GM18519 (cell line): ENCODE results near the gene AFF3.
A peak's percentile ranks its signal among the peaks of the same experiment; 100 is the strongest.
"Not testable (repeated sequence)": the region's sequence is repeated elsewhere in the genome, so short reads cannot be mapped to it uniquely, and the experiment has no call there.

Experiments used
- ATAC-seq: cut with Tn5 transposase; IDR thresholded peaks from one replicate; pipeline ENCODE4 v1.9.1; 2021; ENCODE audit warnings: mild to moderate bottlenecking, moderate library complexity; ENCODE audit not compliant: unreplicated experiment, low FRiP score

Gene AFF3

DNA sequence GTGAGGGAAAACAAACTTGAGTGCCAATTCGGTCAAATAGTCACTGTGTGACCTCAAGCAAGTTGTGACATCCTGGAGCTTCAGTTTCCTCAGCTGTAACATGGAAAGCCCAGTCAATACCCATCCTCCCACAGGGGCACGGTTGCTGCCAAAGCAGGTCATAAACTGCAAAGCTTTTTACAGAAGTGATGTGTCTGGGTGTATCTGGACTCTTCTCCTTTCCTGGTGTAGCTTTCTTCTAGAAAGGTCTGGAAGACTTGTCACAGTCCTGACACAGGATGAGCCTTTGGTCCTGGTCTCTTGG lies 4.2 kb upstream of the AFF3 start:
- no peak for ATAC-seq

DNA sequence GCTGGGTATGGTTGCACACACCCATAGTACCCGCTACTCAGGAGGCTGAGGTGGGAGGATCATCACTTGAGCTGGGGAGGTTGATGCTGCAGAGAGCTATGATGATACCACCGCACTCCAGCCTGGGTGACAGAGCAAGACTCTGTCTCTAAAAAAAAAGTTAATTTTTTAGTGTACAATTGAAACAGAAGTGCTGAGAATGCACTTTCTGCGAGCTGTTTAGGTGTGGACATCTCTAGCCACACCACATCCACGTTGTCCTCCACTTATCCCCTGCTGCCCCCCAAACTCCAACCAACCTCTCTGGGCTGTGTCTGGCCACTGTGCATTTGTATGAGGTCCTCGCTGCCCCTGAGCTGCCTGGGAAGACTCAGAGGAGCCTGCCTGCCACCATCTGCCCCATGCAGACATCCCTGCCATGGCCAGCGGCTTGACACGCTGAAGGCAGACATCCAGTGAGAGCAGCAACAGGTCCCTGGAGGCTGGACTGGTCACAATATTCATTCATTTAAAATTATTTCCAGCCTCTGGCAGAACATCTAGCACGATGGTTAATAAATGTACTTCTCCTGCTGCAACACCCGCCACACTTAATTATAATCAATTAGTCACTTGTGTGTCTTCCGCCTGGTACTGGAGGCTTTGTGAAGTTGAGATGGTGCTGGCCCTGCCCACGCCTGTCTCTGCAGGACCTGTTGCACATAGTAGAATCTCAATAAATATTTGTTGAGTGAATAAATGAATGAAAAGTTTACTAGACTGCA lies 3.7 kb upstream of the AFF3 start:
- no peak for ATAC-seq

DNA sequence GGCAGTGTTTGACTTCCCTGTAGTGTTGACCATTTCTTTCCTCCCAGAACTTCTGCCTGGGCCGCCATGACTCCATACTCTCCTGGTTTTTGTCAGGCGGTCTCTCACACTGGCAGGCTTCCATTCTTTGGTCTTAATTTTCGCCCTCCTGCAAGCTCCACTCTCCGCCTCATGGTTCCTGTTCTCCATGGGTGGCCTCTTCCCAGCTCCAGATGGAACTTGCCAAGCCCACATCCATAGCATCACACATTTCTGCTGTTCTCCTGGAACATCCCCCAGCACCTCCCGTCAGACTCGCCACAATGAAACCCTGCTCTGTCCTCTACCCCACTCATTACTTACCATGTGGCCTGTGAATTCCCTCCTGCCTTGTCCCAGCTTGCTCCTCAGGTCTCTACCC lies 896 bp upstream of the AFF3 start:
- ATAC-seq = no peak

DNA sequence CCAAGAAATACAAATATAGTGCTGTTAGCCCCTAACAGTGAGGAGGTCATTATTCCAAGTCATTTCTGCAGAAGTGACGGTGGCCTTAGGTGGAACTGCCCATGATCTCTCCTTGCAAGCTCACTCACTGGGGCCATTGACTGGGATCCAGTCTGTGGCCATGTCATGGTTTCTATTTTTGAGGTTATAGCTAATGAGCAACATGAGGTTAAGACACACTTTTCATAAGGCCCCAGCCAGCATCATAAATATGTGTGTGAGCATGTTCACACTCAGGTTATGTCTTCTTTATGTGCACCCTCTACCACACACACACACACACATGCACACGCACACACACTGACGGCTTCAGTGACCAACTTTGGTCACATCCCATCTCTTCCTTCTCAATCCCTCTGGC lies 484 bp downstream of the AFF3 start:
- ATAC-seq = no peak

DNA sequence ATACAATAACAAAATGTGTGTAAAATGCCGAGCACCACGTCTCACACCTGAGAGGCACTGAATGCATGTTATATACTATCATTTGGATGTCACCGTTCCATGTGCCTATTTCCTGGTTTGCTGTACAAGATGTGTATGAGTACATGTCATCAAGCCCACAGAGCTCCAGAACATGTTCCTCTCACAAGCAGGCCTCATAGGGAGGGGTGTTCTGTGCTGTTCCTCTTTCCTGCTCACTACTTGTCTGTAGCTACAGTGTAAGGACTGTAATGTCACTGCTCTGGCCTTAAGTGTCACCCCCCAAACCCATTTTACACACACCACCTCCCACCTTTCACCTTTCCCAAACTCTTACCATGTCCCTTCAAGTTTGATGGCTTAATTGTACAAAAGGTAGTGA lies 1.8 kb downstream of the AFF3 start:
- ATAC-seq = no peak

DNA sequence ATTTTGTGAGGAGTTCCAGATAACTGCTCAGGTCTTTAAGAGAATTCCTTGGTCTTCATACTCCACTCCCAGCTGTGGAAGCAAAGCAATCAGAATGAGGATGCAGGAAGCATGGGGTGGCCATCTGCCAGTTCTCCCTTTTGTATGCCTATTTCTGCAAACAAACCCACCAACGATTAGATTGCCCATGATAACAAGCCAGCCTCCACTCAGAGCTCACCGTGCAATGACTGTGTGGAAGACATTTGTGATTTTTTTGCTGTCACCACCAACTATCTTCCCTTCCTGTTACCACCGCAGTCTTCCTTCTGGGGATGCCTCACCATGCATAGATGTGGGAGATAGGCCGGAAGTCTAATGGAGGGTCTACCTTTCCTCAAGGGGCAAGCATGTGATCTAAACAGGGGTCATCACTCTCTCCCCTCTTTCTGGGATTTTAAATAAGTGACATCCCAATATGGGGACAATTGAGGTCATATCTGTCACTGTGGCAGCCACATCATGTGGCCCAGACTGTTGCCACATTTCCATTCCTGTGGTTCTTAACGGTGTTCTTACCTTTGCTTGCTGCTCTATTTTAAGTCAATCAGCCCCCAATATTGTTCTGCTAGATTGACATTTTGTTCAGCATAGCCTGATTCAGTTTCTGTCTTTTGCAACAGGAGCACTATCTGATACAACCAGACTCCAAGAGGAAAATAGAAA lies 4.4 kb downstream of the AFF3 start:
- ATAC-seq = no peak

DNA sequence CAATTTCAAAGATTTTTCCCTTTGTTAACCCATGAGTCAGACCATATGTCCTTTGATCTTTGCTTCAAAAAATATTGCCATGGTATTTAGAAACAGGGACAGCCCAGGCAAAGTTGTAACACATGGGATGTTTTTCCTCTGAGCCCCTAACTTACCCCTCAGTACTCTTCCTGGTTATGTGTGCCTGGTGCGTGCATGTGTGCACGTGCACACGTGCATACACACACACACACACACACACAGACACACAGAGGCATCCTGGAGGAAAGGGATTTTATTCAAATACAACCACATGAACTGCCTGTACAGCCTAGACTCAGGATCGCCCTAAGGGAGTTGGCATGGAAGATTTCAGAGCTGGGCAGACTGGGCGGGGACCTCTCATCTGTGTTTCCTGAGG lies 5.1 kb downstream of the AFF3 start:
- ATAC-seq = no peak

DNA sequence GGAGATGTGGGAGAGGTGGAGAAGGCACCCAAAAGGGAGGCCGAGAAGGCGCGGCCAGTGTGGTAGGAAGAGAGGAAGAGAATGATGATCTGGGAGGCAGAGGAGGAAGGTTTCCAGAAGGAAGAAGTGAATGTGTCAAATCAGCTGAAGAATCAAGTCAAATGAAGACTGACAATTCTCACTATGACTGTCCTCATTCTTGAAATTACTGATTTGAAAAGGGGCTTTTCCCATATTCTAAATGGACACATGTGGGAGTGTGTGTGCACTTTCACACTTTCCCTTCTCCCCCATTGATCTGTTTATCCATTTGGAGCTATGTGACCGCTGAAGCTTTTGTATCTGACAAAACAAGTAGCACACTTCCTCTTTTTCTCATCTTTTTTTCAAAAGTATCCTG lies 6.1 kb downstream of the AFF3 start:
- no peak for ATAC-seq

DNA sequence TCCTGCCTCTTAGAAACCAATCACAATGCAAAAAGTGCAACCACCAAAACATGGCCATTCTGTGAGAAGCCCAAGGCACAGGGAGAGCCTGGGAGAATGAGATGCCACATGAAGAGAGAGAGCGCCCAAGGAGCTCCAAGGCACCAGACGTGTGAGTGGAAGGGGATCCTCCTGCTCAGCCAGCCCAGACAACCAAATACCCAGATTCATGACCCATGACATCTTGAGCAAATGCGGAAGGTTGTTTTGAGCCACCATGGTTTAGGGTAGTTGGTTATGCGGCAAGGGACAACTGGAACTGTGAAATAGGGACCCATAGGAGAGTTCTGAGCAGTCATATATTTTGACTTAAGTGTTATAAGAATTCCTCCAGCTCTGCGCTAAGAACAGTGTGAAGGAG lies 7.0 kb downstream of the AFF3 start:
- ATAC-seq = no peak

DNA sequence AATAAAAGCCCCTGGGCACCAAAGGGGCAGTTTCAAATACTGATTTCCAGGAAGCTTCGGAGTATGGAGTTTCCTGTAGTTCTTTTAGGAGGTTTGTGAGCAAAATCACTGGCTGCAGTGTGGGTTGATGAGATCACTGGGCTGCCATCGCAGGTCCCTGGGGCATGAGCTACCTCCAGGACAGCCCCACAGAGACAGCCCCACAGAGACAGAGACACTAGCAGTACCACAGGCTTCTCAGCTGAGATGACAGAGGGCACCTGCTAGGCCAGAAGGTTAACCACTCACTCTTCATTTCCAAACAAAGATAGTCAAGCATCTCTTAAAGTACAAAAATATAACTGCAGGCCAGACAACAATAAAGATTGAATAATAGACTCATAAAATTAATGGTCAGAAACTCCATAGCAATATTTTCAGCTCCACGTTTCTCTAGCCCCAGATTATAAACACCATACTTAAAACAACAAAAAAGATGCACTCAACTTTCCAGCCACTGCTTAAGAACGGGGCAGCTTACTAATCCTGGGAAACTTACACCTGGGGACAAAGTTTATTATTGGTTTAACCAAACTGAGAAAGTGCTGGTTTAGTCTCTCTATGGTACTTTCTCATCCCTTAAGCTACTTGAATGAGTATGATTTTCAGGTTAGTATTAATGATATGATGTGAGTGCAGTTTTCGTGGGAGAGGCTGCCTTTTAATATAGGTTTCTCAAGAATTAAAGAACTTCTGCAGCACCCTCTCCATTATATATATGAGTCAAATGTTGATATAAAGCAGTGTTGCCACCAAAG lies 11.6 kb downstream of the AFF3 start:
- ATAC-seq = no peak

DNA sequence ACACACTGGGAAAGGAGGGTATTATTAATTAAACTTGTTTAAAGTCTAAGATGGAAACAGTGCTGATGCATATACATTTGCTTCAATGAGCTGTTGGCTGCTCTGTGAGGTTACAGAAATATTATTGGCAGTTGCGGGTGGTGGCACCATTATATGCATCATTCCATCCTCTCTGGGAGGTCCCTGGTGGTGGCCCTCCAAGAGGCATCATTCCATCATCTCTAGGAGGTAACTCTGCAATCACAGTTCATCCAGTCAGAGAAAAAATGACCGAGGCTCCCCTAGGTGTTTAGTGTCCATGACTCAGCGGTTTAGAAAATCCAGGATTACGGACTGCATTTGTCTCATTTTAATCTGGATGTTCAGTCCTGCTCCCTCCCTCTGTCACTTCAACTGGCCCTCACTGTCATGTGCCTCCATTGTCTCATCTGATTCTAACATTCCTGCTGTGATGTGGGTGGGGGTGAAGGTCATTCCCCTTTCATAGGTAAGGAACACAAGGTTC lies 15.4 kb downstream of the AFF3 start:
- no peak for ATAC-seq

DNA sequence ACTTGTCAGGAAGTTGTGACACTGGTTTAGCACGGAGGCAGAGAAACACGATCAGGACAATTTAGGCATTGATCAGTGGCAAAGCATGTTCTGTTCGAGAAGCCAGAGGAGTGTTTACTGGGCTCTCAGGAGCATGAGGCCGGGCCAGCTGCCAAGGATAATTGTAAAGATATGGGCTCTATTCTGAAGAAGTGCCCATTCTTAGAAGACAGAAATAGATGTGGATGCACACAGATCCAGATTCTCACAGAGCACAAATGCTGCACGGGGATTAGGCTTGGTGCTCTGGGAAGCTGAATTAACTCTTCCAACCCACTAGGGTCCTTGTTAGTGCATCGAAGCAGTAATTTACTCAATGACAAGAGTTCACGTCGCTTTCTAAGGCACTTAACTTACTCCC lies 16.2 kb downstream of the AFF3 start:
- no peak for ATAC-seq

DNA sequence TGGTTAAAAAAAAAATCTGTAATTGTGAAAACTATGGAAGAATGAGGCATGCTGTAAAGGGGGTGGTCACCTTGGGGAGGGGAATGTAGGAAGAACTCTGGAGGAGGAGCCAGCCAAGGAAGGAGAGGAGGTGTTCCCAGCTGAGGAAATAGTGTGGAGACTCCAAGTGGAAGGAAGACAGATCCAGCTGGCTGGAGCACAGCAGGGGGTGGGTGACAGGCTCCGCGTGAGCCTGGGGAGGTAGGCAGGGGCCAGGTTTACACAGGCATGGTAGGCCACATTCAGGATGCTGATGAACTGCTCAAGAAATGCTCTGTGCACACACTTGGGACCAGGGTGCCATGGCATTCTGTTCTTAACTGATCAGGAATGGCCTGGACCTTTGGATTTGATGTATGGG lies 16.8 kb downstream of the AFF3 start:
- no peak for ATAC-seq

DNA sequence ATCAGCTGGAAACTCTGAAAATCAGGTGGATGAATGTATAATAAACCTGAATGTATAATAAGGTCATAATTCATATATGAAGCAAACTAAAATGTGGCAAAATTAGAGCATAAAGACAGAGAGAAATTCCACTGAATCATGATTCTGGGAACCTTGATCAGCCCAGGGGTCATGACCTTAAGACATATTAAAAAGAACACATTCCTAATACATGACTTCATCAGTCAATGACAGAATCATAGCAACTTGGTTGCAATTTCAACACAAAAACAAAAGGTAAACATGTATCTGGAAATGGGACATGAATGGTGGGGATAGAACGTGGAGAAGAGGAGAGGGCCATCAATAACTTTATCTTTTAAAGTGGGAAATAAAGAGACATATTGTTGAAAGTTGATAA lies 17.6 kb downstream of the AFF3 start:
- no peak for ATAC-seq

DNA sequence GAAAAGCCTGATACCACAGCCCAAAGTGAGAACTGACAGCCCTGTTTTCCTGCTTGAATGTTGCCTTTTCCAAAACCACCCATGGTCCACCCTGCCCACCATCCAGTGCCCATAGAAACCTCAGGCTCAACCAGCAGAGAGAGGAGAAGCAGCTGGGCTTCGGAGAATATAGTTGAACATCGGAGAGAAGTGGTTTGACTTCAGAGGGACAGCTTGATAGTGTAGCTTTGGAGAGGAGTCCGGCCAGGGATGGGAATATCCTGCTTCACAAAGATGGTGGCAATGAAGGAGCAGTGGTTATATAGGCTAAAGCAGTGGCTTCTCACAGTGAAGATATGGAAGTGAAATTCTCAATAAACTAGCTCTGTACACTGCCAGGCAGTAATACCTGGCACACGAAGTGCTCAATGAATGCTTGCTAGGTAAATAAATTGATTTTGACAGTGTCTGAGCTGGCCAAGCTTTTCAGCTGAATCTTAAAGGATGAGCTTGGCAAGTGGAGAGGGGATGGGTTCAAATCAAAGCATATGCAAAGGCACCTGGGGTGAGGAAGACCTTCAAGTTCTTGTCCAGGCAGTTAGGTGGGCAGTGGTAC lies 21.2 kb downstream of the AFF3 start:
- ATAC-seq = no peak

DNA sequence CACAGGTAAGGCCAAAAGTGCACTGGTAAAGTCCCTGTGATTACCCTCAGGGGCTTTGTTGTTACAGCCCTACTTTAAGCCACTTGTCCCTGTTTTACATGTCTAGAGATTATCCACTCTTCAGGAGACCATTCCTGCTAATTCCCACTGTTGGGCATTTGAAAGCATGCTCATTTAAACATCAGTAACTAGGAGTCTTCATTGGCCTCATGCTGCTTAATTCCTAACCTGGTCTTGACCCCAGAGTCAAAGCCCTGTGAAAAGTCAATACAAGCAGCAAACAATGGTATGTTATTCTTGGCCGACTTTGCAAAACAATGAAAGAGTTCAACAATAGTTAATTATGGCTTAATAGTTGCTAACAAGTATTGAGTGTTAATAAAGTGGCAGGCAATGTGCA lies 23.2 kb downstream of the AFF3 start:
- ATAC-seq = no peak

DNA sequence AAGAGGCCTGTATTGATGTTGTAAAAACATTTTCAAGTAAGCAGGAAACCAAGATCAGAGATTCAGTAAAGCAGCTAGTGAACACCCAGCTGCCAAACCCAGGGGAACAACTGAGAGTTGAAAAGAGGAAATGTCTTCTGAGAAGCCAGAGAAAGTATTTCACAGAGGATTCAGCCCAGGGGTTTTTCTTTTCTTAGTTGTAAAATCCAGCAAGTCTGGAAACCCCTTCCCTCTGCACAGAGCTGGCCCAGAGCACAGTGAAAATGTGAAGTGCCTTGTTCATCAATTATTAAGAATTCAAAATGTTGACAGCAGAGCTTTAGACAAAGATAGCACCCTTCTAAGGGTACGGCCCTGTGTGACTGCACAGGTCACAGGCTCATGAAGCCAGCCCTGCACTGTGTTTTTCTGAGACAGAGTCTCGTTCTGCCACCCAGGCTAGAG lies 28.4 kb downstream of the AFF3 start:
- ATAC-seq = peak; percentile 64

DNA sequence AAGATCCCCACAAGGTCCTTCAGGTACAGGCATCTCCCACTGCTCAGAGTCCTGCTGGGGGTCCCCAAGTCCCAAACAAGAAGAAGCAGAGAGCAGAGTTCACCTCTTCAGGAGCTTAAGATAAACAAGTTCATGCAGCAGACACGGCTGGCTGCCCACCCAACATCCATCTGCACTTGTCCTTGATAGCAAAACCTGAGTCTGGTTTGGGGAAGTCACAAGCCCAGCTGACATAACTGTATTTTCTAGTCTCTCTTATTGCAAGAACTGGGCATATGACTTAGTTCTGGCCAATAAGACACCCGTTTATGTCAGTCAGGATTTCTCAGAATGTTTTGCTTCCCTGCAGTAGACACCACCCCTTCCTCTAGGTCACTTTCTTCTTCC lies 31.8 kb downstream of the AFF3 start:
- no peak for ATAC-seq

DNA sequence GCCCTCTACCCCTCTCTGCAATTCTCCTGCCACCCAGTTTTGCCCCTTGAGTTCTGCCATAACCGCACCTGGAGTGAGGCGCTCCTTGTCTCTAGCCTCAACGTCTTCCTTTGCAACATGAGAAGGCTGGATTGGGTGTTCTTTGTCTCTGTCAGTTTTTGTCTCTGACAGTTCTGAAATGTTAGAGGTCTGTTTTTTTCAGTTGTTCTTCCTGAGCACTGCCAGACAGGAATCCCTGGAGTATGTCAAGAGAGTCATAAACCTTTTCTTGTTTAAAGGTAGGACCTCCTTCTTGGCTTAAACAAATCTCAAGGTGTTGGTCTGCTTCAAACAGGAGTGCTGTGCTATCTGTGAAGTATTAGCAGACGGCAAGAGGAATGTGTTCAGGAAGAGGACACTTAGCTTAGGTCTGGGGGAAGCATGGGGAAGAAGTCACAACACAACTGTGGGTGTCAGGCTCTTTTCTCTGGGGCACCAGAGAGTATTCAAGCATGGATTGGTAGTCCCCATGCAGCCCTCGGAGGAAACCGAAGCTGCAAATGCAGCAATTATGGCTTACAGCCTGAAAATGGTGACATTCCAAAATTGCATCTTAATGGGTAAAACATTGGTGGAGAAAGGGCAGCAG lies 32.3 kb downstream of the AFF3 start:
- ATAC-seq = no peak

DNA sequence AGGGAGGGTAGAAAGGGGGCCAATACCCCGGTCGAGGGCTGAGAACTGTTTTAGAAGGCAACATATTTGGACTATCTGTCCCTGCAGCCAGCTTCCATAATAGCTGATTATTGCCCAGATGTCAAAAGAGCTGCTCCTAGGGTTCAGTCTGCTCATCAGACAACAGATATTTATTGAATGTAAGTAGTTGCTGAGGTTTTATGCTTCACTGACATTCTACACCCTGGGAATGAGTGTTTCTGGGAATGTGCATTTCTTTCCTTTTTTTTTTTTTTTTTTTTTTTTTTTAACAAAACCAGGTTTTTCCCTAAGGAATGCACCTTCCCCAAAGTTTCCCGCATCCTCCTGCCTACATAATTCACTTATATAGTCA lies 33.8 kb downstream of the AFF3 start:
- not testable (repeated sequence) for ATAC-seq
